EL (cell line): ENCODE data around the gene MMP23B.
"Not testable (repeated sequence)": the region's sequence is repeated elsewhere in the genome, so short reads cannot be mapped to it uniquely, and the experiment has no call there.

Source experiments
- DNase-seq: peaks from one replicate; pipeline ENCODE4 v3.0.0-alpha.2; 2016

The MMP23B gene

DNA sequence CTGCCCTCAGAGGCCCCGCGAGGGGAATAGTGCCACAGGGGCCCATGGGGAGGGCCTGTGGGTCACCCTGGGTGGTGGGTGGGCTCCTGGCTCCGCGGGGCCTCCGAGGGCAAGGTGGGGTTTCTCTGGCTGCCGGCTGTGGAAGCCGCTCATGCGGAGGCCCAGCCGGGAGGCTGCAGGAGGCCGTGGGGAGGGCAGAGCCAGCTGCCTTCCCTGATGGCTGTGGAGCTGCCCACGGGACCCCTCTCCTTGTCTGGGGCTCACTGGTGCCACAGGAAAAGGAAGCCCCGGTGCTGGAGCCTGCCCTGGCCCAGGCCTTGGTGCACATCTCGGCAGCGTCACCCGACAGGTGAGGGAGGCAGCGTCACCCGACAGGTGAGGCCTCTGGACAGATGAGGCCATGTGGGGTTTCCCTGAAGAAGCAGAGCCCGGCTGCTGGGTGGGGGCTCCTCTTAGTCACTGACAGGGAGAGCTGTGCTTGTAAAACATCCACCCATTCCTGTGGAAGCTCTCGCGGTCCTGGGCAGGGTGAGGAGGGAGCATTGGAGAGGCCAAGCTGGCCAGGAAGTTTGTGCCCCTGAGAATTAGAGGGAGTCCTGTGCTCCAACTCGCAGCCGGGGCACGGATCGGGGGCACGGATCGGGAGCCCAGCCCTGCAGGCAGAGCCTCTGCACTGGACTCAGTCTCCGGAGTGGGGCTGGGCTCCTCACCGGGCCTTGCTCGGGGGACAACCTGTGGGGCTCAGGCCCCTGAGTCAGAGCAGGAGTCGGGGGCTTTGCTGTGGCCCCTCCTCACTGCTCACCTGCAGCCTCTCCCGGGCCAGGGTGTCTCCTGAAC lies 10.6 kb upstream of the MMP23B start:
- DNase-seq, result no peak

GRCh38 chr1:1622010-1622787 lies 9.8 kb upstream of the MMP23B start:
- DNase-seq, result no peak

- no peak for DNase-seq
Measured at GRCh38 chr1:1622788-1623094, 9.2 kb upstream of the MMP23B start.

GRCh38 chr1:1623181-1623630 lies 8.8 kb upstream of the MMP23B start:
- DNase-seq, result no peak

- DNase-seq, result no peak
Measured at GRCh38 chr1:1623631-1624442, 8.1 kb upstream of the MMP23B start.

GRCh38 chr1:1624443-1625403 lies 7.2 kb upstream of the MMP23B start:
- DNase-seq, result no peak

DNA sequence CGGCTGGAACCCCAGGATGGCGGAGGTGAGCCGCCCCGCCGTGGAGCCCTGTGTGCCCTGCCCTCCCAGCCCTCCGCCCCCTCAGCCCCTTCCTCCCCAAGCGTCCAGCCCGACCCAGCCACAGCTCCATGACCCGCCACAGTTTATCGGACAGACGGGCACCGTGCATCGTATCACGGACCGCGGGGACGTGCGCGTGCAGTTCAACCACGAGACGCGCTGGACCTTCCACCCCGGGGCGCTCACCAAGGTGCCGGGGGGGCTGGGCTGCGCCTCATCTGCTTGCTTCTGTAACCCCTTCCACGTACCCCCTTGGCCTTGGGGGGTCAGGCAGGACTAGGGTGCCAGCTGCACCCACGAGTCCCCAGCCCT lies 6.6 kb upstream of the MMP23B start:
- no peak for DNase-seq

- no peak for DNase-seq
Measured at GRCh38 chr1:1625824-1626206, 6.2 kb upstream of the MMP23B start.

- DNase-seq, result no peak
Measured at GRCh38 chr1:1626207-1627141, 5.5 kb upstream of the MMP23B start.

- no peak for DNase-seq
Measured at GRCh38 chr1:1627261-1627828, 4.6 kb upstream of the MMP23B start.

- DNase-seq, result no peak
Measured at GRCh38 chr1:1627829-1628753, 3.9 kb upstream of the MMP23B start.

- DNase-seq, result no peak
Measured at GRCh38 chr1:1628754-1629429, 3.1 kb upstream of the MMP23B start.

- no peak for DNase-seq
Measured at GRCh38 chr1:1629430-1630190, 2.4 kb upstream of the MMP23B start.

GRCh38 chr1:1630191-1630964 lies 1.6 kb upstream of the MMP23B start:
- no peak for DNase-seq

DNA sequence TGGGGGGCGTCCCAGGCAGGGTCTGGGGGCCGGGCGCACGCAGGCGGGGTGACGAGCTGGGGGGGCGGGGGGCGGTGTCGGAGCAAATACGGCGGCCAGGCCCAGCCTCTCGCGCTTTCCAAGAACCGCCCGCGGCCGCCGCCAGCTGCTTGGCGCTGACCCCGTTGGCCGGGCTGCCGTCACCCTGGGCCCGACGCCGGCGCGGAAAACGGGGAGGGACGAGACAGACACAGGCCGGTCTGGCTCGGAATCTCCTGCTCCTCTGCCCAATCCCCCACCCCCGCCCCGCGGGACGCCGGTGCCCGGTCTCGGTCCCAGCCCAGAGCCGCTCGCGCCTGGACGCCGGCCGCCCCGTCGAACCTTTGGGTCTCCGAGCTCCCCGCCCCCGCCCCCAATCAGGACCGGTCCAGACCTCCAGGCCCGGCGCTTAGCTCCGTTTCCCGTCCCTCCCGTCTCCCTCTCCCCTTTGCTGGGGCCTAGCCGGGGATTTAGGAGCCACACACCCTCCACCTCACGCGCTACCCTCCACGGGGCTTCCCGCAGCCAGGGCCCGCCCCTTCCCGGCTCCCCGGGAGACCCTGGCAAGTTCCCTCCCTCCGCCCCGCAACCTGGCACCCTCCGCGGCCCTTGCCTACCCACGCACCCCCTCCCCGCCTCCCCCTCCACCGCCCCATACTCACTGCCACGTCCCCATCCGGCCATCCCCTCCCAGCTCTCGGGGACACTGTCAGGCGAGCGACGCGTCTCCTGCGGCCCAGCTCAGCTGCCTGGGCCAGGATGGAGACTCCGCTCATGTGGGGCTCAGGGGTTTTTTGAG lies 800 bp upstream of the MMP23B start:
- DNase-seq, result no peak

DNA sequence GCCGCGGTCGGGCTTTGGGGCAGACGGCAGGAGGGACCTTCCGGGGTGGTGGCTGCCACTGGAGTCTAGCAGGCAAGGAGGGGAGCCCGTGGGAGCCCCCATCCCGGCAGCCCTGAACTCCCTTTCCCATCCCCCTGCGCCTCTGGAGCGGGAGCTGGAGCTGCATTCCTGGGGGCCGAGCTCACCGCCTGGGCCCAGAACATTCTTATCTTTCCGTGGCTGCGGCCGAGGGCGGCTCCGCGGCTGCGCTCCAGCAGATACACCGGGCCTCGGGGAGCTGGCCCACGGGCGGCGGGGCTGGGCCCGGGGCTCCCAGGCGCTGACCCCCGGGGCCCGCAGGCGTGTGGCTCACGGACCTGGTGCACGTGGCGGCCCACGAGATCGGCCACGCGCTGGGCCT lies 1.4 kb downstream of the MMP23B start:
- DNase-seq, result not testable (repeated sequence)

- DNase-seq, result not testable (repeated sequence)
Measured at GRCh38 chr1:1634613-1635012, 2.6 kb downstream of the MMP23B start.
